Esophagus (tissue), 2 donors: ENCODE measurements around the gene AVL9. TPM values are rescaled to one million over a fixed set of nuclear protein-coding genes. Genes with fewer than 3 reads are reported as not detected.
"Not testable (repeated sequence)": the region's sequence is repeated elsewhere in the genome, so short reads cannot be mapped to it uniquely, and the experiment has no call there.

Source experiments
- H3K27ac ChIP-seq, 2 donors: one replicate each; pipeline ENCODE4 v1.5.1; 2013; ENCODE audit warnings: low read depth in 2 of 2, mild to moderate bottlenecking in 2 of 2, inconsistent platforms in 1 of 2, low read length in 1 of 2, moderate library complexity in 1 of 2
- H3K27me3 ChIP-seq, 2 donors: one replicate each; pipeline ENCODE4 v1.6.1; 2013; ENCODE audit warnings: low read length in 2 of 2, control low read depth in 1 of 2, mild to moderate bottlenecking in 1 of 2; ENCODE audit not compliant: insufficient read depth in 2 of 2, control insufficient read depth in 1 of 2
- H3K36me3 ChIP-seq, 2 donors: one replicate each; pipeline ENCODE4 v1.6.1; 2013; ENCODE audit warnings: low read length in 1 of 2; ENCODE audit not compliant: control insufficient read depth in 2 of 2, insufficient read depth in 2 of 2
- H3K4me1 ChIP-seq, 2 donors: one replicate each; pipeline ENCODE4 v1.6.1; 2013; ENCODE audit warnings: low read length in 1 of 2; ENCODE audit not compliant: control insufficient read depth in 2 of 2, insufficient read depth in 2 of 2
- H3K4me3 ChIP-seq, 2 donors: one replicate each; pipeline ENCODE4 v1.5.1; 2013; ENCODE audit warnings: low read length in 2 of 2, mild to moderate bottlenecking in 2 of 2, low read depth in 1 of 2, moderate library complexity in 1 of 2
- H3K9me3 ChIP-seq, 2 donors: one replicate each; pipeline ENCODE4 v1.6.1; 2013; ENCODE audit warnings: mild to moderate bottlenecking in 2 of 2, low read depth in 1 of 2, low read length in 1 of 2, moderate library complexity in 1 of 2; ENCODE audit not compliant: control insufficient read depth in 2 of 2, insufficient read depth in 1 of 2
- WGBS, 2 donors: extraction: QIAGEN DNeasy Blood & Tissue Kit; methylation state at CpG; one replicate each; pipeline ENCODE4 v1.1.7; 2013; 5-methylcytosine and 5-hydroxymethylcytosine counted together
- polyA plus RNA-seq, 2 donors: library from polyadenylated mRNA; stranded (reverse); fragments of 200-250 nt; gene quantifications; one replicate each; pipeline ENCODE4 v1.2.3, GENCODE V29; 2013
- donor health status: healthy with polysubstance abuse.
- donor health status: Bipolar disorder and iron deficiency.

AVL9 gene
- polyA plus RNA-seq, 2 donors, result 8.8 to 9.2 TPM

DNA sequence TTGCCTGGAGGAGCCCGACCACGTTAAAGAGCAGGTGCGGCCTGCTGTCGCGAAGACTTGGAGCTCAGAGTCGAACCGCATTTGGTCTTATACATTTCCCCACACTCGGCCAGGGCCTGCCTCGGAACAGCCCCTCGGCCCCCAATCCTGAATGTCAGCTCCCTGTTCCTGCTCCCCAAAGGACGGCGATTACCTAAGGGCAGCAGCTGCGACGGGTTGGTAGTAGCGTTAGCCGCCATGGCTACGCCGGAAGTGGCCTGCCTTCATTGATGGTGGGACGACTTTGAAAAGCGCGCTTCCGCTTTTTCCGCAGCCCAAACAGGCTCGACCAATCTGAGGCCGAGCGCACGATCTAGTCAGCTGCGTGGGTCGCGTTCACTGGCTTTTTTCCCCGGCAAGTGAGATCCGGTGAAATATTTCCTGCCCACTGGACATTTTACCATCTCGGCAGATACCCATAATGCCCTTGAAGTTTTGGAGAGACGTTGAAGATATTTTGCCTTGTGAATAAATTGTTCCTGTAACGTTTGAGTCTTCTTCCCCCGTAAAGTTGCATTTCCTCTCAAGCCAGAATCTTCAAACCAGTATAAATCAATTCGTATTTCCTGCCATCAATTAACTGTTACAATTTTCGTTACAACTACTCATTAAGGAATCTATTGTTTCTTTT is 5.0 kb upstream of the AVL9 start, which contains the start of gene LSM5:
Gene LSM5 (minus strand): TSS at position 254 of the 670 bp plus-strand sequence. CDS start 15 bp downstream, at position 239.
- peak within 1 kb of the TSS; percentile 75 to 88 for H3K27ac ChIP-seq
- H3K27me3 ChIP-seq, result no peaks in the 10 kb centered on the region
- peak within 1 kb of the TSS; percentile 75 to 80 for H3K4me3 ChIP-seq
- no peaks in the 10 kb centered on the region for H3K4me1 ChIP-seq
- no peaks in the 10 kb centered on the region for H3K9me3 ChIP-seq
- WGBS, 2 donors, result 0% methylated on average over 38 of the region's 38 CpGs
- no peaks in the 10 kb centered on the region for H3K36me3 ChIP-seq

DNA sequence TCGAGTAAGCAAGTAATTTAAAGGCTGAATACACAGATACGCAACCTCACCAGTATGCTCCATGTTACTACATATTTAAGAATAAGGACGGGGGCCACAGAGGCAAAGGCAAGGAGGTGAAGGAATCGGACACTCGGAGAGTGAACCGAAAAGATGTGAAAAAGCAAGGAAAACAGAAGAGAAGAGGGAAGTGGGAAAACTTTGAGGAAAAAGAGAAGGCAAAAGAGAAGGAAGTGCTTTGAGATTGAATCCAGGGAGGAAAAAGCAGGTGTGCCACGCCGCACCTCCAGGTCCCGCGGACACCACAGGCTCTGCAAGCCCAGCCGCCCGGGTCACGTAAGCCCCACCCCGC is 367 bp upstream of the AVL9 start:
- Histone ChIP-seq H3K9me3 (no peaks in the 10 kb centered on the region), H3K27me3 (no peaks in the 10 kb centered on the region), H3K27ac (peak overlapping the region; percentile 60 to 84), H3K4me3 (peak overlapping the region; percentile 33 to 57), H3K36me3 (no peaks in the 10 kb centered on the region), H3K4me1 (peaks cover 0 to 5% of the 10 kb centered on the region in 2 donors)
- WGBS, 2 donors, result 1% methylated on average over 6 to 14 of the region's 14 CpGs

GRCh38 chr7:32496052-32496813 is 944 bp downstream of the AVL9 start:
- peak overlapping the region; percentile 92 to 99 for H3K27ac ChIP-seq
- 5% methylated on average over 10 of the region's 10 CpGs for WGBS, 2 donors
- H3K9me3 ChIP-seq, result no peaks in the 10 kb centered on the region

DNA sequence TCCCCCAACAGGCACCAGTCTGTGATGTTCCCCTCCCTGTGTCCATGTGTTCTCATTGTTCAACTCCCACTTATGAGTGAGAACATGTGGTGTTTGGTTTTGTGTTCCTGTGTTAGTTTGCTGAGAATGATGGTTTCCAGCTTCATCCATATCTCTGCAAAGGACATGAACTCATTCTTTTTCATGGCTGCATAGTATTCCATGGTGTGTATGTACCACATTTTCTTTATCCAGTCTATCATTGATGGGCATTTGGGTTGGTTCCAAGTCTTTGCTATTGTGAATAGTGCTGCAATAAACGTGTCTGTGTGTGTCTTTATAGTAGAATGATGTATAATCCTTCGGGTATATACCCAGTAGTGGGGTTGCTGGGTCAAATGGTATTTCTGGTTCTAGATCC is 4.5 kb downstream of the AVL9 start:
- not testable (repeated sequence) for H3K36me3 ChIP-seq, H3K27ac ChIP-seq, H3K27me3 ChIP-seq, H3K4me1 ChIP-seq, H3K4me3 ChIP-seq, H3K9me3 ChIP-seq
- WGBS, 2 donors, result 82 to 89% methylated on average over 2 of the region's 2 CpGs

More at GRCh38 chr7:32496052-32496813, 944 bp downstream of the AVL9 start:
- Histone ChIP-seq H3K27me3 (no peaks in the 10 kb centered on the region), H3K36me3 (no peaks in the 10 kb centered on the region), H3K4me3 (peak overlapping the region; percentile 88 to 93), H3K4me1 (peaks cover 0 to 5% of the 10 kb centered on the region in 2 donors)

DNA sequence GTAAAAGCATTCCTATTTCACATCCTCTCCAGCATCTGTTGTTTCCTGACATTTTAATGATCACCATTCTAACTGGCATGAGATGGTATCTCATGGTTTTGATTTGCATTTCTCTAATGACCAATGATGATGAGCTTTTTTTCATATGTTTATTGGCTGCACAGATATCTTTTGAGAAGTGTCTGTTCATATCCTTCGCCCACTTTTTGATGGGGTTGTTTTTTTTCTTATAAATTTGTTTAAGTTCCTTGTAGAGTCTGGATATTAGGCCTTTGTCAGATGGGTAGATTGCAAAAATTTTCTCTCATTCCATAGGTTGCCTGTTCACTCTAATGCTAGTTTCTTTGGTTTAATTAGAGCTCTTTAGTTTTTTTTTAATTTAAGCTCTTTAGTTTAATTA is 4.9 kb downstream of the AVL9 start:
- not testable (repeated sequence) for H3K36me3 ChIP-seq, H3K27ac ChIP-seq, H3K9me3 ChIP-seq, H3K27me3 ChIP-seq, H3K4me1 ChIP-seq, H3K4me3 ChIP-seq
- WGBS, 2 donors, result 98 to 100% methylated on average over 1 of the region's 1 CpG

- Histone ChIP-seq H3K27me3 (no peaks in the 10 kb centered on the region), H3K9me3 (no peaks in the 10 kb centered on the region), H3K27ac (no peak overlapping the region), H3K36me3 (no peaks in the 10 kb centered on the region), H3K4me3 (peak overlapping the region in 1 of 2 donors; percentile 9), H3K4me1 (peaks cover 0 to 5% of the 10 kb centered on the region in 2 donors)
- WGBS, 2 donors, result 37 to 41% methylated on average over 1 of the region's 1 CpG
These were observed 5.6 kb downstream of the AVL9 start for GRCh38 chr7:32500922-32501341.

DNA sequence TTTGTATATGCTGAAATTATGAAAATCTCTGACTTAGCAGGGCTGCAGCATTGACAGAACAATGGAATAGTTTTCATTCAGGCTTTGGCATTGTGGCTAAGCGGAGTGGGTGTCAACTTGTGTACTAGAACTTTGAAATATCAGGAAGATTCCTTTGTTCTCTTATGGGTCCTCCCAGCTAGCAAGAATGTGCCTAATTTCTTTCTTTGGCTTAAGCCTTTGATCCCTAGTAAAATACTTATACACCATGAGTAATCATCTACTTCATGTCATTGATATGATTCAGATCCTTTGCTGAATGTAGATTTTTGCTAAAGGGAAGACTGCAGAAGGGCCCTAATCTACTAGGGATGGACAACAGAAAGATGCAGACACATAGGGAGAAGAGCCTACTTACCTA is 6.2 kb downstream of the AVL9 start:
- WGBS, 2 donors, result 22 to 31% methylated on average over 1 of the region's 1 CpG
- H3K4me3 ChIP-seq, result peak overlapping the region in 1 of 2 donors; percentile 9
- H3K9me3 ChIP-seq, result no peaks in the 10 kb centered on the region
- no peaks in the 10 kb centered on the region for H3K27me3 ChIP-seq
- H3K4me1 ChIP-seq, result peaks cover 0 to 5% of the 10 kb centered on the region in 2 donors
- H3K36me3 ChIP-seq, result no peaks in the 10 kb centered on the region
- peak overlapping the region in 1 of 2 donors; percentile 53 for H3K27ac ChIP-seq

- 54 to 55% methylated on average over 4 of the region's 4 CpGs for WGBS, 2 donors
- H3K27me3 ChIP-seq, result no peaks in the 10 kb centered on the region
- H3K4me1 ChIP-seq, result no peaks in the 10 kb centered on the region
These were observed 7.4 kb downstream of the AVL9 start for GRCh38 chr7:32502728-32503127.

GRCh38 chr7:32506266-32507054 is 11.2 kb downstream of the AVL9 start:
- Histone ChIP-seq H3K9me3 (no peaks in the 10 kb centered on the region), H3K36me3 (no peaks in the 10 kb centered on the region), H3K4me3 (no peak overlapping the region), H3K4me1 (no peaks in the 10 kb centered on the region), H3K27me3 (no peaks in the 10 kb centered on the region), H3K27ac (no peak overlapping the region)
- 79 to 86% methylated on average over 5 of the region's 5 CpGs for WGBS, 2 donors

More at GRCh38 chr7:32502728-32503127, 7.4 kb downstream of the AVL9 start:
- no peaks in the 10 kb centered on the region for H3K36me3 ChIP-seq
- no peak overlapping the region for H3K4me3 ChIP-seq
- no peaks in the 10 kb centered on the region for H3K9me3 ChIP-seq
- H3K27ac ChIP-seq, result no peak overlapping the region
